Measurements from ENCODE around the gene KLHDC10. TPM values are rescaled to one million over a fixed set of nuclear protein-coding genes. Genes with fewer than 3 reads are reported as not detected.

KLHDC10 gene
- total and polyA plus RNA-seq, 2 of the 13 experiments (the other 11 are each of a cell fraction or from before 2014, with no cell fraction given) = 11.9 to 21.6 TPM

GRCh38 chr7:130154501-130155317, 84.4 kb downstream of the KLHDC10 start (continued):
- TF ChIP-seq XRCC5 (optimal IDR thresholded peaks at IDR 0.05; ENCODE audit: low read length) (peak; percentile 48), TARDBP (CRISPR knock-in tag; IDR thresholded peaks at IDR 0.05) (no peak), AGO2 (optimal IDR thresholded peaks at IDR 0.05; ENCODE audit: low read depth, low read length) (peak; percentile 81), ATRX (CRISPR knock-in tag; IDR thresholded peaks at IDR 0.05; ENCODE audit: borderline replicate concordance) (no peak), ZNF251 (CRISPR knock-in tag; IDR thresholded peaks at IDR 0.05) (no peak), CTCF (CRISPR knock-in tag; IDR thresholded peaks at IDR 0.05) (peak; percentile 65)
- TF ChIP-seq, protein P1, sequence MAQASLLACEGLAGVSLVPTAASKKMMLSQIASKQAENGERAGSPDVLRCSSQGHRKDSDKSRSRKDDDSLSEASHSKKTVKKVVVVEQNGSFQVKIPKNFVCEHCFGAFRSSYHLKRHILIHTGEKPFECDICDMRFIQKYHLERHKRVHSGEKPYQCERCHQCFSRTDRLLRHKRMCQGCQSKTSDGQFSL (CRISPR knock-in tag; IDR thresholded peaks at IDR 0.05) = peak; percentile 78

- BruUV-seq (replicated peaks) = no TSS peak
- POLR2A ChIA-PET = no interaction called here
- TF ChIP-seq BHLHE40 (IDR thresholded peaks at IDR 0.05; ENCODE audit: low read length) (no peak), SMAD9 (CRISPR knock-in tag; IDR thresholded peaks at IDR 0.05) (no peak), THYN1 (CRISPR knock-in tag; IDR thresholded peaks at IDR 0.05; ENCODE audit: borderline replicate concordance, low read depth) (no peak), ZNF317 (CRISPR knock-in tag; IDR thresholded peaks at IDR 0.05) (no peak), KDM4B (CRISPR knock-in tag; IDR thresholded peaks at IDR 0.05) (no peak)
- TF ChIP-seq, protein P2, sequence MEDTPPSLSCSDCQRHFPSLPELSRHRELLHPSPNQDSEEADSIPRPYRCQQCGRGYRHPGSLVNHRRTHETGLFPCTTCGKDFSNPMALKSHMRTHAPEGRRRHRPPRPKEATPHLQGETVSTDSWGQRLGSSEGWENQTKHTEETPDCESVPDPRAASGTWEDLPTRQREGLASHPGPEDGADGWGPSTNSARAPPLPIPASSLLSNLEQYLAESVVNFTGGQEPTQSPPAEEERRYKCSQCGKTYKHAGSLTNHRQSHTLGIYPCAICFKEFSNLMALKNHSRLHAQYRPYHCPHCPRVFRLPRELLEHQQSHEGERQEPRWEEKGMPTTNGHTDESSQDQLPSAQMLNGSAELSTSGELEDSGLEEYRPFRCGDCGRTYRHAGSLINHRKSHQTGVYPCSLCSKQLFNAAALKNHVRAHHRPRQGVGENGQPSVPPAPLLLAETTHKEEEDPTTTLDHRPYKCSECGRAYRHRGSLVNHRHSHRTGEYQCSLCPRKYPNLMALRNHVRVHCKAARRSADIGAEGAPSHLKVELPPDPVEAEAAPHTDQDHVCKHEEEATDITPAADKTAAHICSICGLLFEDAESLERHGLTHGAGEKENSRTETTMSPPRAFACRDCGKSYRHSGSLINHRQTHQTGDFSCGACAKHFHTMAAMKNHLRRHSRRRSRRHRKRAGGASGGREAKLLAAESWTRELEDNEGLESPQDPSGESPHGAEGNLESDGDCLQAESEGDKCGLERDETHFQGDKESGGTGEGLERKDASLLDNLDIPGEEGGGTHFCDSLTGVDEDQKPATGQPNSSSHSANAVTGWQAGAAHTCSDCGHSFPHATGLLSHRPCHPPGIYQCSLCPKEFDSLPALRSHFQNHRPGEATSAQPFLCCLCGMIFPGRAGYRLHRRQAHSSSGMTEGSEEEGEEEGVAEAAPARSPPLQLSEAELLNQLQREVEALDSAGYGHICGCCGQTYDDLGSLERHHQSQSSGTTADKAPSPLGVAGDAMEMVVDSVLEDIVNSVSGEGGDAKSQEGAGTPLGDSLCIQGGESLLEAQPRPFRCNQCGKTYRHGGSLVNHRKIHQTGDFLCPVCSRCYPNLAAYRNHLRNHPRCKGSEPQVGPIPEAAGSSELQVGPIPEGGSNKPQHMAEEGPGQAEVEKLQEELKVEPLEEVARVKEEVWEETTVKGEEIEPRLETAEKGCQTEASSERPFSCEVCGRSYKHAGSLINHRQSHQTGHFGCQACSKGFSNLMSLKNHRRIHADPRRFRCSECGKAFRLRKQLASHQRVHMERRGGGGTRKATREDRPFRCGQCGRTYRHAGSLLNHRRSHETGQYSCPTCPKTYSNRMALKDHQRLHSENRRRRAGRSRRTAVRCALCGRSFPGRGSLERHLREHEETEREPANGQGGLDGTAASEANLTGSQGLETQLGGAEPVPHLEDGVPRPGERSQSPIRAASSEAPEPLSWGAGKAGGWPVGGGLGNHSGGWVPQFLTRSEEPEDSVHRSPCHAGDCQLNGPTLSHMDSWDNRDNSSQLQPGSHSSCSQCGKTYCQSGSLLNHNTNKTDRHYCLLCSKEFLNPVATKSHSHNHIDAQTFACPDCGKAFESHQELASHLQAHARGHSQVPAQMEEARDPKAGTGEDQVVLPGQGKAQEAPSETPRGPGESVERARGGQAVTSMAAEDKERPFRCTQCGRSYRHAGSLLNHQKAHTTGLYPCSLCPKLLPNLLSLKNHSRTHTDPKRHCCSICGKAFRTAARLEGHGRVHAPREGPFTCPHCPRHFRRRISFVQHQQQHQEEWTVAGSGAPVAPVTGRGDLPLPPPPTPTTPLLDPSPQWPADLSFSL (CRISPR knock-in tag; IDR thresholded peaks at IDR 0.05) = no peak
These were observed 85.8 kb downstream of the KLHDC10 start for GRCh38 chr7:130156140-130156539.

More at GRCh38 chr7:130156140-130156539, 85.8 kb downstream of the KLHDC10 start:
- Histone ChIP-seq H4K20me1 (ENCODE audit: insufficient read depth, low read length) (no peaks in the 10 kb centered on the region), H3K4me2 (ENCODE audit: low read depth, low read length) (no peak overlapping the region), H3K9ac (ENCODE audit: insufficient read depth, low read depth, low read length) (no peak overlapping the region), H3K79me2 (ENCODE audit: insufficient read depth, low read length) (no peaks in the 10 kb centered on the region), H3K4me1 (ENCODE audit: insufficient read depth, low read length) (peaks cover 16% of the 10 kb centered on the region), H2AFZ (ENCODE audit: low read length) (no peak overlapping the region), H3K27ac (ENCODE audit: extremely low read length, insufficient read depth, low read length) (no peak overlapping the region), H3K4me3 (replicated peaks in 1 of 3; ENCODE audit: insufficient read depth in 1 of 3, low read depth in 2 of 3, low read length in 3 of 3) (no peak overlapping the region), H3K9me3 (ENCODE audit: low read length) (no peaks in the 10 kb centered on the region), H3K36me3 (replicated peaks in 1 of 2; ENCODE audit: control insufficient read depth in 1 of 2, insufficient read depth in 2 of 2, low read length in 2 of 2) (peaks cover 0 to 7% of the 10 kb centered on the region in 2 experiments; a peak in 1 of 5 replicates), H3K27me3 (ENCODE audit: control insufficient read depth in 1 of 2, insufficient read depth in 2 of 2, low read length in 2 of 2) (no peaks in the 10 kb centered on the region)
- ATAC-seq (no peak), DNase-seq (ENCODE audit: low spot score) (no peak), FAIRE-seq (no peak)
- CTCF ChIA-PET (ENCODE audit: low intra/inter-chr PET ratio, low total read pairs) = no interaction called here
- 94% methylated on average over 7 of the region's 7 CpGs for WGBS (ENCODE audit: low lambda C conversion rate)
- in situ Hi-C loops (cut with HindIII; ENCODE audit: extremely low pct_ligation_motif_present, low pct_unique_long_range_greater_than_20kb) (no loop called here), intact Hi-C loops (cut with micrococcal nuclease; ENCODE audit: unreplicated experiment) (no loop called here)
